HG02623 (cell line): ENCODE measurements around the gene POM121.
"Not testable (repeated sequence)": the region's sequence is repeated elsewhere in the genome, so short reads cannot be mapped to it uniquely, and the experiment has no call there.

Source experiments
- ATAC-seq: cut with Tn5 transposase; IDR thresholded peaks from one replicate; pipeline ENCODE4 v1.9.1; 2021; ENCODE audit warnings: moderate library complexity; ENCODE audit not compliant: unreplicated experiment

The POM121 gene

DNA sequence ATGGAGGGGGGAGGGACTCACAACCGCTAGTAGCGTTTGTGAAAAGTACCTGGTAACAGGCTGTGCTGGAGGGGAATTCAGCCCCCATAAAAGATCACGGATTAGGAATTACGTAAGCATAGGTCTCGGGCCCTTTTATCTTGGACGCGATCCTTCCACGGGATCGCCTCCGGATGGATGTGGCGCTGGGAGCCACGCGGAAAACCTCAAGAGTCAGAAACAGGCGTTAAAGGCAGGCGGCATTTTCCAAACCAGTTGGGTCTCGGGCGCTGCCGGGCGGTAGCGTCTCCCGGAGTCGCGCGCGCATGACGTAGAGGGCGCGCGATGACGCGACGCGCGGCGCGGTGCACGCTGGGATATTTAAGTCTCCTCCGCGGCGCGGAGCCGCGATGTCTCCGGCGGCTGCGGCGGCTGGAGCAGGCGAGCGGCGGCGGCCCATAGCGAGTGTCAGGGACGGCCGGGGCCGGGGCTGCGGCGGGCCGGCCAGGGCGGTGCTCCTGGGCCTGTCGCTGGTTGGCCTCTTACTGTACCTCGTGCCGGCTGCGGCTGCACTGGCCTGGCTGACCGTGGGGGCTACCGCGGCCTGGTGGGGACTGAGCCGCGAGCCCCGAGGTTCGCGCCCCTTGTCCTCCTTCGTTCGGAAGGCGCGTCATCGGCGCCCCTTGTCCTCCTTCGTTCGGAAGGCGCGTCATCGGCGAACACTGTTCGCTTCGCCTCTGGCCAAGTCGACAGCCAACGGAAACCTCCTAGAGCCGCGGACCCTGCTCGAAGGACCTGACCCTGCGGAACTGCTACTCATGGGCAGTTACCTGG lies at the start of gene POM121:
Gene POM121, plus strand, starts transcription at position 363 of the 813 bp plus-strand sequence. Its CDS starts 27 bp downstream, at position 390.
- ATAC-seq, result peak; percentile 87

DNA sequence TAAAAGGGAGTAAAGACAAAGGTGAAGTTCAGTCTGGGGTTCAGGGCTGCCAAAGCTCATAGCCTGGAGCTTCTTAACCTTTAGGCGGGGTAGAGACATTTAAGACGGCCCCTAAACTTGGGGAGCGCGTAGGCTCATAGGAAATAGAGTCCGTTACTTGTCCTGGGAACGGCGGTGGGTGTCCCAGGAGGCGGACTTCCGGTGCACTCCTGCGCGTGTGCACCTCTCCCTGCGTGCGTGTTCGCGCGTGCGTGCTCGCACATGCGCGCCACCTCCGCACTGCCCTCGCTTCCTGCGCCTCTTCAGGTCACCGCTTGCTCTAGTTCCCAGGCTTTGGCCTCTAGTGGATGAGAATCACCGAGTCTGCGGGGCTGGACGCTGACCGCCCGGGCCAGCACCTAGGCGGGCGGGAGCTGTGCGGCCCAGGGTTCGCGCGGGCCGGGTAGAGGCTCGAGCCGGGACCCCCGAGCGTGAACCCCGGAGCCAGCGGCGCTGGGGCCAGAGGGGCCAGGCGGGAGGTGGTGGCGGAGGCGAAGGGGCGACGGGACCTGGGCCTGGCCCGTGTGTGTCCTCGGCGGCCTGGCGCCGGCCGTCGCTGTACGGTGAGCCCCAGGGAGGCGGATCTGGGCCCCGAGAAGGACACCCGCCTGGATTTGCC lies 45.7 kb upstream of the POM121 start:
- peak; percentile 98 for ATAC-seq

DNA sequence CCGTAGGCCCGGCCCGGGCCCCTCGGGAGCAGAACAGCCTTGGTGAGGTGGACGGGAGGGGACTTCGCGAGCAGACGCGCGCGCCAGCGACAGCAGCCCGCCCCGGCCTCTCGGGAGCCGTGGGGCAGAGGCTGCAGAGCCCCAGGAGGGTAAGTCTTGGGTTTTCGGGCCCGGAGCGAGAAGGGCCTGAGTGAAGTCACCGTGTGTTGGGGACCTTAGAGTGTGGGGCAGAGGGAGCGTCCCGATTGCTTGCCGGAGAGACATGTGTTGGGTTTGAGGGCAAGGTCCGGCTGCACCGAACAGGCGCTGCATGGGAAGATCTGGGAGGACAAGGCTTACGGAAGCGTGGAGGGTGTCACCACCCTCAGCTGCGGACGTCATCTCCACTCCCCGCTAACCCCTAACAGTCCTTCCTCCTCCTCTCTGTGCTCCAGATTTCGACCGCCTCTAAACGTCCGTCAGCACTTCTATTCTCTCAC lies 45.1 kb upstream of the POM121 start:
- not testable (repeated sequence) for ATAC-seq

GRCh38 chr7:72891750-72892149 lies 33.1 kb upstream of the POM121 start:
- not testable (repeated sequence) for ATAC-seq

DNA sequence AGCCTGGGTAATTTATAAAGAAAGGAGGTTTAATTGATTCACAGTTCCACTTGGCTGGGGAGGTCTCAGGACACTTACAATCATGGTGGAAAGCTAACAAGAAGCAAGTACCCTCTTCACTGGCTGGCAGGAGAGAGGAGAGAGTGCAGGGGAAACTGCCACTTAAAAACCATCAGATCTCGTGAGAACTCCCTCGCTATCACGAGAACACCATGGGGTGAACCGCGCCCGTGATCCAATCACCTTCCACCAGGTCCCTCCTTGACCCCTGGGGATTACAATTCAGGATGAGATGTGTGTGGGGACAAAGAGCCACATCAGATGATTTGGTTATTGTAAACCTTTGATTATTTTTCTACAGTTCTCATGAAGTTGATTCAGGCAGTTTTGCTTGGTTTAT lies 20.2 kb upstream of the POM121 start:
- ATAC-seq, result not testable (repeated sequence)

GRCh38 chr7:72908422-72908821 lies 16.5 kb upstream of the POM121 start:
- ATAC-seq, result not testable (repeated sequence)

- not testable (repeated sequence) for ATAC-seq
These were observed 13.5 kb upstream of the POM121 start for GRCh38 chr7:72911395-72911794.

DNA sequence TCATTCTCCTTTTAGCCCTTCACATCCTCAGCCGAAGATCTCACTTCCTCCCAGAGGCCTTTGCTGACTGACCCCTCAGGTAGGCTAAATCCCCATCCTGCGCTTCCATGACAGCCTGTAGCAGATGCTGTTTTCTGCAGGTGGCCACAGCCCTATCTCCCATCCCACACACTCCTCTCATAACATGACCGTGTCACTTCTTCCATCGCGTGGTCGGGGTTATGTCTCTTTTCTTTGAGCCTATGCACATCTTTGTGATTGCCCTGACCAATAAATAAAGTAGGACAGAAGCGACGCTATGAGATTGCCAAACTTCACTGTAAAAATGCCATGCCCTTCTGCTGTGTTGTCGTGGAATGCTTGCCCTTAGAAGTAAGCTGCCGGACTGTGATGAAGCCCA lies 11.1 kb upstream of the POM121 start:
- not testable (repeated sequence) for ATAC-seq

- peak; percentile 79 for ATAC-seq
These were observed 10.0 kb upstream of the POM121 start for GRCh38 chr7:72914756-72915525.

GRCh38 chr7:72919256-72919775 lies 5.6 kb upstream of the POM121 start:
- ATAC-seq, result no peak

- peak; percentile 1 for ATAC-seq
These were observed 536 bp upstream of the POM121 start for GRCh38 chr7:72924386-72924732.

DNA sequence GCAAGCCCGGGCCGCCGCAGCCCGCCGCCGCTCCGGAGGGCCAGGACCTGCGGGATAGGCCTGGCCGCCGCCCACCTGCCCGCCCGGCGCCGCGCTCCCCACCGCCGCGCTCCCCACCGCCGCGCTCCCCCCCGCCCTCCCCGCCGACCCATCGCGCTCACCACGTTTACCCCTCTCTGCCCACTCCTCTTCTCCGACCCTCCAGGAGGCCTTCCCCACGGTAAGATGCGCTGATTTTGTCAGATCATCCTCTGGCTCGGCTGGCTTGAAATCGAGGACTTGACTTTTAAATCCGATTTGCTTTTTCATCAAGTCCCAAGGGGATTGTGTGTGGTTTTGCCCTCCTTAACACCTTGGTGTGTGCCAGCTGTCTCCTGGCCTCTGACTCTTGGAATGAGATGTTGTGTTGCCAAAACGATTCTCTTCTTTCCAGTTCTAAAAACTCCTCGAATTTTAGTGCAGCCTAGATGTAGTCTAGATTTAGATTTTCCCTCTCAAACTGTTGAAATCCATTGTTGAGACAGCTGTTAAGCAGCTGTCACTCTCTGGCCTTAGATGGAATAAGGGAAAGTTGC lies 738 bp downstream of the POM121 start:
- ATAC-seq, result peak; percentile 12

- not testable (repeated sequence) for ATAC-seq
These were observed 2.9 kb downstream of the POM121 start for GRCh38 chr7:72927791-72928190.

GRCh38 chr7:72928216-72928615 lies 3.3 kb downstream of the POM121 start:
- not testable (repeated sequence) for ATAC-seq

DNA sequence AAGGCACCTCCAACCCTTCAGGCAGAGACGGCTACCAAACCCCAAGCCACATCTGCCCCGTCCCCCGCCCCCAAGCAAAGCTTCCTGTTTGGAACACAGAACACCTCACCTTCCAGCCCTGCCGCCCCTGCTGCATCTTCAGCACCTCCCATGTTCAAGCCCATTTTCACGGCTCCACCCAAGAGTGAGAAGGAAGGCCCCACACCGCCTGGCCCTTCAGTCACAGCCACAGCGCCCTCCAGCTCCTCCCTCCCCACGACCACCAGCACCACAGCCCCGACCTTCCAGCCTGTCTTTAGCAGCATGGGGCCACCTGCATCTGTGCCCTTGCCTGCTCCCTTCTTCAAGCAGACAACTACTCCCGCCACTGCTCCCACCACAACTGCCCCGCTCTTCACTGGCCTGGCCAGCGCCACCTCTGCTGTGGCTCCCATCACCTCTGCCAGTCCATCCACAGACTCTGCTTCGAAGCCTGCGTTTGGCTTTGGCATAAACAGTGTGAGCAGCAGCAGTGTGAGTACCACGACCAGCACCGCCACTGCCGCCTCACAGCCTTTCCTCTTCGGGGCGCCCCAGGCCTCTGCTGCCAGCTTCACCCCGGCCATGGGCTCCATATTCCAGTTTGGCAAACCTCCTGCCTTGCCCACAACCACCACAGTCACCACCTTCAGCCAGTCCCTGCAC lies 17.3 kb downstream of the POM121 start:
- not testable (repeated sequence) for ATAC-seq

DNA sequence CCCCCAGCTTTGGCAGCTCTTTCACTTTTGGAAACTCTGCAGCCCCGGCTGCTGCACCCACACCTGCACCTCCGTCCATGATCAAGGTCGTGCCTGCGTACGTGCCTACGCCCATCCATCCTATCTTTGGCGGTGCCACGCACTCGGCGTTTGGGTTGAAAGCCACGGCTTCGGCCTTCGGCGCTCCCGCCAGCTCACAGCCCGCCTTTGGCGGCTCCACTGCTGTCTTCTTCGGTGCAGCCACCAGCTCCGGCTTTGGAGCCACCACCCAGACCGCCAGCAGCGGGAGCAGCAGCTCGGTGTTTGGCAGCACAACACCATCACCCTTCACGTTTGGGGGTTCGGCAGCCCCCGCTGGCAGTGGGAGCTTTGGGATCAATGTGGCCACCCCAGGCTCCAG lies 18.1 kb downstream of the POM121 start:
- not testable (repeated sequence) for ATAC-seq

DNA sequence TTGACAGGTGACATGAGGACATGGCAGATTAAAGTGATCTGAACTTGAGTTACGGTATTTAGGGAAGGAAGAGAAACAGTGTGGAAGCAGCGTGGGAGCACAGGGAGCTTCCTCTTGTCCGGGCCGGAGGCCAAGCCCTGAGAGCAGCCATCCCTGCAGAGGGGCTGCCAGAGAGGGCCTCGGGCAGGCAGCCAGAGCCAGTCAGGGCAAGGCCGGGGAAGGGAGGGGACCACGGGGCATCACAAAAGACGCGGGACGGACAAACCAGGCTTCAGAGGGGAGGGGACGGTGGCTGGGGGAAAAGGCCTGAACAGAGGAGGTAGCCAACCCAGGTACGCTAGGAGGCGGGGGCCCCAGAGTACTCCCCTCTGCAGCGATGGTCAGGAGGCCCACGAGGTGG lies 20.0 kb downstream of the POM121 start:
- ATAC-seq, result not testable (repeated sequence)

- not testable (repeated sequence) for ATAC-seq
These were observed 20.7 kb downstream of the POM121 start for GRCh38 chr7:72945597-72945996.

- not testable (repeated sequence) for ATAC-seq
These were observed 21.3 kb downstream of the POM121 start for GRCh38 chr7:72946130-72946745.

- ATAC-seq, result not testable (repeated sequence)
These were observed 23.8 kb downstream of the POM121 start for GRCh38 chr7:72948714-72949113.
